H1 (cell line): ENCODE measurements around the gene CFHR4. TPM values are rescaled to one million over a fixed set of nuclear protein-coding genes. Genes with fewer than 3 reads are reported as not detected.

Source experiments
- BRCA1 ChIP-seq: IDR thresholded peaks from 2 replicates; pipeline ENCODE4 v1.6.1; 2012; ENCODE audit warnings: low read depth, low read length, improper control_type of control experiment
- CHD7 ChIP-seq: fragments of 300-600 bp; sonication (generic); IDR thresholded peaks from 2 replicates; pipeline ENCODE4 v1.7.1; 2012; ENCODE audit warnings: low read length, moderate library complexity, mild to moderate bottlenecking, inconsistent platforms; ENCODE audit not compliant: insufficient replicate concordance
- E2F6 ChIP-seq: IDR thresholded peaks from 2 replicates; pipeline ENCODE4 v1.6.1; 2012; ENCODE audit warnings: inconsistent platforms
- HDAC6 ChIP-seq: IDR thresholded peaks from one replicate; pipeline ENCODE4 v1.7.1; 2012; ENCODE audit warnings: low read depth, mild to moderate bottlenecking, inconsistent platforms, low read length, moderate library complexity
- KDM4A ChIP-seq: IDR thresholded peaks from one replicate; pipeline ENCODE4 v1.7.1; 2012; ENCODE audit warnings: low read depth, mild to moderate bottlenecking, moderate library complexity, low read length, inconsistent platforms; ENCODE audit not compliant: severe bottlenecking
- RNF2 ChIP-seq: fragments of 200-900, 300-1000 bp; sonication (generic); IDR thresholded peaks from 2 replicates; pipeline ENCODE4 v1.7.1; 2016; ENCODE audit warnings: borderline replicate concordance, low read depth, mild to moderate bottlenecking, antibody characterized with exemption, low read length; ENCODE audit not compliant: poor library complexity, severe bottlenecking; ENCODE audit errors: missing control alignments
- polyA plus RNA-seq, 7 experiments: library from polyadenylated mRNA; depleted of rRNA in 3 of 7; stranded (reverse) in 5 of 7; unstranded in 2 of 7; fragments of >200 nt in 5 of 7; fragments of 200-250 nt in 2 of 7; gene quantifications; 1 replicate in 5 of 7; 2 replicates in 1 of 7; 4 replicates in 1 of 7; pipeline versions ENCODE4 v1.2.1 to v1.2.3, GENCODE V29; 2011 to 2013; ENCODE audit warnings: missing spikeins in 2 of 7, mixed read lengths in 2 of 7
- total RNA-seq: library from RNA; stranded (reverse); fragmentation: NEBNext Ultra II Directional; extraction: Animal tissue kit (Norgen Biotek cat#: 25700); gene quantifications from 2 replicates; pipeline ENCODE4 v1.2.1, GENCODE V29; 2021

Gene CFHR4
- total and polyA plus RNA-seq, 2 of the 8 experiments (the other 6 are each of a cell fraction or from before 2014, with no cell fraction given): not detected

GRCh38 chr1:196896355-196896754 lies 8.5 kb downstream of the CFHR4 start (continued):
- TF ChIP-seq CHD7 (no peak), HDAC6 (no peak), KDM4A (no peak), E2F6 (no peak), RNF2 (no peak), BRCA1 (no peak)
